CD4-positive, alpha-beta memory T cell (primary cell): Measurements from ENCODE around the gene OR6C3. TPM values are rescaled to one million over a fixed set of nuclear protein-coding genes. Genes with fewer than 3 reads are reported as not detected.
"Not testable (repeated sequence)": the region's sequence is repeated elsewhere in the genome, so short reads cannot be mapped to it uniquely, and the experiment has no call there.

Experiments used
- CTCF ChIA-PET: fragments of 350-600 bp; sonication (Branson Sonifier 250); formaldehyde crosslinking; loops from one replicate; lab custom pipeline; 2021; ENCODE audit warnings: inconsistent platforms; ENCODE audit not compliant: partially characterized antibody; lab: Charles Lee
- POLR2A ChIA-PET: fragments of 350-600 bp; sonication (Branson Sonifier 250); formaldehyde crosslinking; loops from one replicate; lab custom pipeline; 2021; ENCODE audit not compliant: partially characterized antibody; lab: Charles Lee
- DNase-seq, 5 donors: peaks; one replicate each; pipeline versions ENCODE4 v3.0.0 to v3.0.0-alpha.2; 2020 to 2022; ENCODE audit warnings: mixed read lengths in 1 of 5
- H3K27ac ChIP-seq: one replicate; pipeline ENCODE4 v1.7.0; 2013; ENCODE audit warnings: low read depth, low read length
- H3K27me3 ChIP-seq: 2 replicates; pipeline ENCODE4 v1.7.0; 2013; ENCODE audit warnings: mild to moderate bottlenecking, low read length, moderate library complexity; ENCODE audit not compliant: insufficient read depth
- H3K36me3 ChIP-seq: 2 replicates; pipeline ENCODE4 v1.7.0; 2013; ENCODE audit warnings: mild to moderate bottlenecking, low read length, moderate library complexity; ENCODE audit not compliant: insufficient read depth
- H3K4me1 ChIP-seq: 2 replicates; pipeline ENCODE4 v1.7.0; 2013; ENCODE audit warnings: mild to moderate bottlenecking, low read length, moderate library complexity; ENCODE audit not compliant: insufficient read depth
- H3K4me3 ChIP-seq, 2 donors: one replicate each; pipeline ENCODE4 v1.7.0; 2013; ENCODE audit warnings: low read length in 2 of 2, mild to moderate bottlenecking in 1 of 2
- H3K9me3 ChIP-seq, 2 donors: one replicate each; pipeline ENCODE4 v1.7.0; 2013; ENCODE audit warnings: low read length in 2 of 2, control low read depth in 1 of 2; ENCODE audit not compliant: control insufficient read depth in 1 of 2
- H3K27ac Mint-ChIP-seq, 7 donors: one replicate each; pipeline ENCODE4 v1.8.0; 2020 to 2021; ENCODE audit warnings: mixed read lengths in 7 of 7, mild to moderate bottlenecking in 6 of 7, inconsistent platforms in 3 of 7, moderate library complexity in 3 of 7
- H3K27me3 Mint-ChIP-seq, 2 donors: one replicate each; pipeline ENCODE4 v1.8.0; 2020 to 2021; ENCODE audit warnings: mixed read lengths in 2 of 2
- H3K36me3 Mint-ChIP-seq, 2 donors: one replicate each; pipeline ENCODE4 v1.8.0; 2020 to 2021; ENCODE audit warnings: mixed read lengths in 2 of 2, inconsistent platforms in 1 of 2, mild to moderate bottlenecking in 1 of 2
- H3K4me1 Mint-ChIP-seq, 4 donors: one replicate each; pipeline ENCODE4 v1.8.0; 2020 to 2021; ENCODE audit warnings: mixed read lengths in 4 of 4, mild to moderate bottlenecking in 1 of 4
- H3K4me3 Mint-ChIP-seq, 8 donors: one replicate each; pipeline ENCODE4 v1.8.0; 2020 to 2021; ENCODE audit warnings: mixed read lengths in 8 of 8, mild to moderate bottlenecking in 7 of 8, moderate library complexity in 6 of 8, inconsistent platforms in 3 of 8
- H3K9me3 Mint-ChIP-seq, 8 donors: one replicate each; pipeline ENCODE4 v1.8.0; 2020 to 2021; ENCODE audit warnings: mixed read lengths in 8 of 8, mild to moderate bottlenecking in 5 of 8, inconsistent platforms in 3 of 8, moderate library complexity in 1 of 8
- intact Hi-C: fragments of 100-400 bp; cut with micrococcal nuclease; formaldehyde crosslinking; loops from one replicate; pipeline ENCODE4 v1.15.1; 2023
- polyA plus RNA-seq, 2 donors: library from polyadenylated mRNA; unstranded; fragments of 300-500 nt; fragmentation: Illumina TruSeq; gene quantifications; one replicate each; pipeline ENCODE4 v1.2.3, GENCODE V29; 2021
- total RNA-seq, 2 experiments: library from RNA; stranded (reverse); gene quantifications; one replicate each; pipeline ENCODE4 v1.2.3, GENCODE V29; 2021

Gene OR6C3
- total and polyA plus RNA-seq, 4 experiments from 2014 or later: not detected

GRCh38 chr12:55336002-55336401 lies 5.5 kb downstream of the OR6C3 start:
- POLR2A ChIA-PET: no interaction called here
- Histone ChIP-seq H3K36me3 (no peaks in the 10 kb centered on the region), H3K4me1 (no peaks in the 10 kb centered on the region), H3K27ac (no peak overlapping the region), H3K9me3 (no peaks in the 10 kb centered on the region), H3K4me3 (no peak overlapping the region), H3K27me3 (peaks cover 4% of the 10 kb centered on the region)
- no peak for DNase-seq
- CTCF ChIA-PET: no interaction called here
- Mint-ChIP-seq H3K36me3 (no peaks in the 10 kb centered on the region), H3K4me1 (no peaks in the 10 kb centered on the region), H3K9me3 (no peaks in the 10 kb centered on the region), H3K27me3 (peaks cover 9 to 20% of the 10 kb centered on the region in 2 donors), H3K27ac (no peak overlapping the region), H3K4me3 (no peak overlapping the region)
- intact Hi-C loops: no loop called here

GRCh38 chr12:55355338-55355737 lies 24.8 kb downstream of the OR6C3 start:
- H3K27ac Mint-ChIP-seq, H3K27ac ChIP-seq, H3K4me3 Mint-ChIP-seq, H3K4me1 Mint-ChIP-seq, H3K4me3 ChIP-seq, H3K36me3 ChIP-seq, DNase-seq, H3K9me3 ChIP-seq, H3K4me1 ChIP-seq, H3K27me3 ChIP-seq, CTCF ChIA-PET, H3K36me3 Mint-ChIP-seq, intact Hi-C loops, POLR2A ChIA-PET: not testable (repeated sequence)
- peaks cover 0 to 10% (median 2%) of the 10 kb centered on the region in 8 donors for H3K9me3 Mint-ChIP-seq
- peaks cover 15 to 17% of the 10 kb centered on the region in 2 donors for H3K27me3 Mint-ChIP-seq

- Histone ChIP-seq H3K4me3 (no peak within 1 kb of the TSS), H3K27ac (no peak within 1 kb of the TSS), H3K9me3 (no peaks in the 10 kb centered on the region), H3K36me3 (no peaks in the 10 kb centered on the region), H3K27me3 (no peaks in the 10 kb centered on the region), H3K4me1 (no peaks in the 10 kb centered on the region)
- H3K4me3 Mint-ChIP-seq: no peak within 1 kb of the TSS
- ChIA-PET CTCF (no interaction called here), POLR2A (no interaction called here)
- no peak within 1 kb of the TSS for H3K27ac Mint-ChIP-seq
- H3K27me3 Mint-ChIP-seq: peaks cover 15 to 24% of the 10 kb centered on the region in 2 donors
- intact Hi-C loops: no loop called here
- DNase-seq: no peak
- peaks cover 0 to 4% (median 0%) of the 10 kb centered on the region in 8 donors for H3K9me3 Mint-ChIP-seq
- no peaks in the 10 kb centered on the region for H3K4me1 Mint-ChIP-seq
- no peaks in the 10 kb centered on the region for H3K36me3 Mint-ChIP-seq
Observed at GRCh38 chr12:55362675-55363074, 32.1 kb downstream of the OR6C3 start, which contains the start of gene OR6C75. Gene OR6C75, plus strand, starts transcription at chr12:55362975. Its CDS starts 2,136 bp downstream, at chr12:55365111.

GRCh38 chr12:55365086-55365485 lies 34.5 kb downstream of the OR6C3 start:
- H3K27me3 ChIP-seq: no peaks in the 10 kb centered on the region
- H3K36me3 ChIP-seq: no peaks in the 10 kb centered on the region
- peaks cover 0 to 4% (median 0%) of the 10 kb centered on the region in 8 donors for H3K9me3 Mint-ChIP-seq
- DNase-seq: no peak
- POLR2A ChIA-PET: no interaction called here
- no peak overlapping the region for H3K4me3 Mint-ChIP-seq
- CTCF ChIA-PET: no interaction called here
- H3K9me3 ChIP-seq: no peaks in the 10 kb centered on the region
- intact Hi-C loops: no loop called here
- H3K27me3 Mint-ChIP-seq: peaks cover 14% of the 10 kb centered on the region in 2 donors
- H3K4me3 ChIP-seq: no peak overlapping the region
- no peaks in the 10 kb centered on the region for H3K36me3 Mint-ChIP-seq
- H3K27ac ChIP-seq: no peak overlapping the region
- no peaks in the 10 kb centered on the region for H3K4me1 Mint-ChIP-seq
- no peak overlapping the region for H3K27ac Mint-ChIP-seq
- H3K4me1 ChIP-seq: no peaks in the 10 kb centered on the region

- peaks cover 3 to 11% of the 10 kb centered on the region in 2 donors for H3K27me3 Mint-ChIP-seq
- no peaks in the 10 kb centered on the region for H3K36me3 Mint-ChIP-seq
- DNase-seq: no peak
- peaks cover 0 to 3% (median 0%) of the 10 kb centered on the region in 8 donors for H3K9me3 Mint-ChIP-seq
- Histone ChIP-seq H3K27me3 (no peaks in the 10 kb centered on the region), H3K27ac (no peak overlapping the region), H3K36me3 (no peaks in the 10 kb centered on the region), H3K4me3 (no peak overlapping the region), H3K4me1 (no peaks in the 10 kb centered on the region), H3K9me3 (no peaks in the 10 kb centered on the region)
- H3K4me3 Mint-ChIP-seq: no peak overlapping the region
- no peak overlapping the region for H3K27ac Mint-ChIP-seq
- no peaks in the 10 kb centered on the region for H3K4me1 Mint-ChIP-seq
- ChIA-PET CTCF (no interaction called here), POLR2A (no interaction called here)
- intact Hi-C loops: no loop called here
Observed at GRCh38 chr12:55372521-55372920, 42.0 kb downstream of the OR6C3 start.

Other genes starting within 250 kb of the OR6C3 start
- gene OR9K2, start 204.3 kb upstream of the OR6C3 start, total RNA-seq: not detected
- not detected for gene OR9K2, start 204.3 kb upstream of the OR6C3 start, polyA plus RNA-seq
- not detected for gene OR10A7, start 109.7 kb upstream of the OR6C3 start, total RNA-seq
- gene OR10A7, start 109.7 kb upstream of the OR6C3 start, polyA plus RNA-seq: not detected
- gene OR6C74, start 86.1 kb upstream of the OR6C3 start, total RNA-seq: not detected
- gene OR6C74, start 86.1 kb upstream of the OR6C3 start, polyA plus RNA-seq: not detected
- not detected for gene OR6C6, start 34.2 kb upstream of the OR6C3 start, total RNA-seq
- gene OR6C6, start 34.2 kb upstream of the OR6C3 start, polyA plus RNA-seq: not detected
- not detected for gene OR6C1, start 16.4 kb upstream of the OR6C3 start, total RNA-seq
- gene OR6C1, start 16.4 kb upstream of the OR6C3 start, polyA plus RNA-seq: not detected
- not detected for gene OR6C75, start 32.2 kb downstream of the OR6C3 start, total RNA-seq
- not detected for gene OR6C75, start 32.2 kb downstream of the OR6C3 start, polyA plus RNA-seq
- not detected for gene OR6C65, start 69.8 kb downstream of the OR6C3 start, total RNA-seq
- gene OR6C65, start 69.8 kb downstream of the OR6C3 start, polyA plus RNA-seq: not detected
- gene OR6C76, start 95.5 kb downstream of the OR6C3 start, total RNA-seq: not detected
- gene OR6C76, start 95.5 kb downstream of the OR6C3 start, polyA plus RNA-seq: not detected
- gene OR6C2, start 113.3 kb downstream of the OR6C3 start, total RNA-seq: not detected
- not detected for gene OR6C2, start 113.3 kb downstream of the OR6C3 start, polyA plus RNA-seq
- gene OR6C70, start 139.4 kb downstream of the OR6C3 start, total RNA-seq: not detected
- gene OR6C70, start 139.4 kb downstream of the OR6C3 start, polyA plus RNA-seq: not detected
- gene OR6C68, start 161.6 kb downstream of the OR6C3 start, total RNA-seq: not detected
- gene OR6C68, start 161.6 kb downstream of the OR6C3 start, polyA plus RNA-seq: not detected
- gene OR6C4, start 218.9 kb downstream of the OR6C3 start, total RNA-seq: not detected
- not detected for gene OR6C4, start 218.9 kb downstream of the OR6C3 start, polyA plus RNA-seq
- not detected for gene OR2AP1, start 241.7 kb downstream of the OR6C3 start, total RNA-seq
- gene OR2AP1, start 241.7 kb downstream of the OR6C3 start, polyA plus RNA-seq: not detected